Fibroblast of pulmonary artery (primary cell): ENCODE measurements around the gene NEDD9.
A peak's percentile ranks its signal among the peaks of the same experiment; 100 is the strongest.

ENCODE experiments used
- DNase-seq: peaks from one replicate; pipeline ENCODE4 v3.0.0-alpha.2; 2010; ENCODE audit warnings: low read depth
- H3K4me3 ChIP-seq: replicated peaks from 2 replicates; pipeline ENCODE4 v1.5.1; 2011; ENCODE audit warnings: low read depth, mild to moderate bottlenecking, control low read depth, low read length, moderate library complexity
- TF ChIP-seq, protein P1 (sequence below): IDR thresholded peaks from 2 replicates; pipeline ENCODE4 v1.5.1; 2011; ENCODE audit warnings: mild to moderate bottlenecking, control low read depth, low read length, inconsistent platforms; ENCODE audit errors: missing control alignments

NEDD9 gene

DNA sequence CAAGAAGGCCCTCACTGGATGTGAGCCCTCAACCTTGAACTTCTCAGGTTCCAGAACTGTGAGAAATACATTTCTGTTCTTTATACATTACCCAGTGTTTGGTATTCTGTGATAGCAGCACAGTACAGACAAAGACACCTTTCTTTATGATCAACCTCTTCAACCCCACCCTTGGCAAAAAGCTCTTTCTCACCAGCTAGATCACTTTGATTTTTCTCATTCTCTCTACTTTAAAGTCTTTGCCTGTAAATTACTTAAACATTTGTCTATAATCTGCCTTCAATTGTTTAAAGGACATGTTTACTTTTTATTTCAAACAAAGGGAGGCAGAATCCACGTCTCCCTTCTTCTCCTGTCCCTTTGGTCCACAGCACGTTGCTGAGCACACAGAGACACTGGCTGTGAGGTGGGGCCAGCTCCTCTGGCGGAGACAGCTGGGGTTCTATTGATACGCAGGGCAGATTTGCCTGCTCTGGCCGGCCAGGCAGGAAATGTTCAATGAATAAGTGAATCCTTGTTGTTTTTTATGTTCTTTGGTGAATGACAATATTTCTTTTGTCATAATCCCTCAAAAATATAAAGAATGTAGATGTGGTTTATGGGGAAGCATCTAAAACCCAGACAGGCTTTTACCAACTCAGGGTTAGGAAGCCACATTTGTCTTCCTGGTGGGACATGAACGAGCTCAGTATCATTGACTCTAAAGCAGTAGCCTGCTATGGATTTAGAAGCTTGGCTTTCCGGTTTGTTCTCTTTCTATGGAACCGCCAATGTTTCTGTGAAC lies 52.9 kb downstream of the NEDD9 start:
- TF ChIP-seq, protein P1, sequence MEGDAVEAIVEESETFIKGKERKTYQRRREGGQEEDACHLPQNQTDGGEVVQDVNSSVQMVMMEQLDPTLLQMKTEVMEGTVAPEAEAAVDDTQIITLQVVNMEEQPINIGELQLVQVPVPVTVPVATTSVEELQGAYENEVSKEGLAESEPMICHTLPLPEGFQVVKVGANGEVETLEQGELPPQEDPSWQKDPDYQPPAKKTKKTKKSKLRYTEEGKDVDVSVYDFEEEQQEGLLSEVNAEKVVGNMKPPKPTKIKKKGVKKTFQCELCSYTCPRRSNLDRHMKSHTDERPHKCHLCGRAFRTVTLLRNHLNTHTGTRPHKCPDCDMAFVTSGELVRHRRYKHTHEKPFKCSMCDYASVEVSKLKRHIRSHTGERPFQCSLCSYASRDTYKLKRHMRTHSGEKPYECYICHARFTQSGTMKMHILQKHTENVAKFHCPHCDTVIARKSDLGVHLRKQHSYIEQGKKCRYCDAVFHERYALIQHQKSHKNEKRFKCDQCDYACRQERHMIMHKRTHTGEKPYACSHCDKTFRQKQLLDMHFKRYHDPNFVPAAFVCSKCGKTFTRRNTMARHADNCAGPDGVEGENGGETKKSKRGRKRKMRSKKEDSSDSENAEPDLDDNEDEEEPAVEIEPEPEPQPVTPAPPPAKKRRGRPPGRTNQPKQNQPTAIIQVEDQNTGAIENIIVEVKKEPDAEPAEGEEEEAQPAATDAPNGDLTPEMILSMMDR, result no peak
- no peak overlapping the region for H3K4me3 ChIP-seq
- DNase-seq, result no peak

DNA sequence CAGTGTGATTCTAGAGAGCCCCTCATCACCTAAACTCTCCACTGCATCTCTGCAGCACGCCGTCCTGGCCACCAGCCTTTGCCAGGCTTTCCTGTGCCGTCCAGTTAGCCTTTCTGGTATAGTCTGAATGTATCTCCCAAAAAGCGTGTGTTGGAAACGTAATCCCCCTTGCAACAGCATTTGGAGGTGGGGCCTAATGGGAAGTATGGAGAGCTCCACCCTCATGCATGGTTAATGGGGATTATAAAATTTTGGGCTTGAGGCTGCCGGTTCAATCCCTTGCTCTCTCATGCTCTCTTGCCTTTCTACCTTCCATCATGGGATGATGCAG lies 53.4 kb downstream of the NEDD9 start:
- no peak for DNase-seq
- TF ChIP-seq, protein P1, result no peak
- no peak overlapping the region for H3K4me3 ChIP-seq

DNA sequence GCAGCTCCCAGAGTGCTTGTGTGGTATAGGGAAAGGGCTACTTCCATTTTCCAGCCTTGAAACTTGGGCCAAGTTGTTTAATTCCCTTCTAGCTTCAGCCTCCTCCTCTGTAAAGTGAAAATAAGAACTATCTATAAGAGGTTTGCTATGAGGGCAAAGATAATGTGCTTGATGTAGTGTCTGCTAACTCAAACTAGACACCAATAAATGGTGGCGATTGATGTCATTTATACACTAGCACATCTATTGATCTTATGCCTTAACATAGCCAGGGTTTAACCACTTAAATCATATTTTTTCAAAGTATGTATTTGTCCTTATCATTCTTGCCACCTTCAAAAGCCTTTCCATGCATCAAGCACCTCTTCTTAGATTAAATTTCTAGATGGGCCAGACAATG lies 55.2 kb downstream of the NEDD9 start:
- no peak for DNase-seq
- no peak overlapping the region for H3K4me3 ChIP-seq
- TF ChIP-seq, protein P1, result no peak

DNA sequence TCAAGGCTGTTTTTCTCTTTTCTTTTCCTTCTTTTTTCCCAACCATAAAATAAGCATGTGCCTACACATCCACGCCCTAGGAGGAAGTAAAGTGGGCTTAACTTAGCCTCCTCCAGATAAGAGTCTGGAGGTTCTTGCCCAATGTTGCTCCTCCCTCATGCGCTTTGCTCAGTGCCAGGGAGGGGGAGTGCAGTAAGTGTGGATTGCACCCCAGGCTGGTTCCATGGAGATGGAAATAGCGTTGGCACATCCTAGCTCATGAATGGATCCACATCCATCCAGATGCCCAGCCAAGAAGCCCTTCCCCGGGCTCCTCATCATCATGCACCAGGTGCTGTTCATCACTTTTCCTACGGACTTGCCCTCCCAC lies 58.2 kb downstream of the NEDD9 start:
- no peak for DNase-seq
- H3K4me3 ChIP-seq, result no peak overlapping the region
- TF ChIP-seq, protein P1, result no peak

DNA sequence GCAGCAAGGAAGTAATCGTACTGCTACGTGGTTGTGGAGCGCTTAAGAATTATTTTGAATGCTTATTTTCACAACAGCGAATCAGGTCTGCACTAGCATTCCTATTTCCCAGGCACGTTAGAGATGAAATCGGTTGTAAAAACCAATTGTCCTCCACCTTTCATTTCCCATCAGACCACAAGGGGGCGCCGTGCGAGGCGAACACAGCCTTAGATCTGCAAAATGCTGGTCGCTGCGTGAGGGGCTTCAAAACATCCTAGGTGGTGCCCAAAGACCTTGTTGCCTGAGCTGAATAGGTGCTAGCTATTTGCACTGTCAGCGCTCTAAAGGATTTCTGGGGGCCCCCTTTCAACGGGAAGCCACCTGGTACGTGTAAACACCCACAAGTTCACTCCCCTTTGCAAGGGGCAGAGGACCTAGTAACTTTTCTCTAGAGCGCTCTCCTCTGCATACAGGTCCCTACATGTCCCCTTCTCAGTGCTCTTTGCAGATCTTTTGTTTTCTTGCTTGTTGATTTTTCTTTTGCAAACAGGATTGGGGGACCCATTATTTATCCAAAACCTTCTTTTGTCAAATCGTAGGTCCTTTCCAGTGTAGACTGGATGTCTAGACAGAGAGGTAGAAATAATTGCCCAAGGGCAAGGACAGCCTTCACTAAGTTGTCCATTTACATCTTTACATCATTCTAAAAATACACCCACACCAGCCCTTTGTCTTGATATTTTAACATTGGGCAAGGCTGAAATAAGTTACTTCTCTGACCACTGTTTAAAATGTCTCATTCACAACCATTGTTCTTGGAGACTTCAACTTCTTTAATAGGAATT lies 59.8 kb downstream of the NEDD9 start:
- TF ChIP-seq, protein P1, result peak; percentile 81
- no peak overlapping the region for H3K4me3 ChIP-seq
- peak; percentile 60 for DNase-seq

DNA sequence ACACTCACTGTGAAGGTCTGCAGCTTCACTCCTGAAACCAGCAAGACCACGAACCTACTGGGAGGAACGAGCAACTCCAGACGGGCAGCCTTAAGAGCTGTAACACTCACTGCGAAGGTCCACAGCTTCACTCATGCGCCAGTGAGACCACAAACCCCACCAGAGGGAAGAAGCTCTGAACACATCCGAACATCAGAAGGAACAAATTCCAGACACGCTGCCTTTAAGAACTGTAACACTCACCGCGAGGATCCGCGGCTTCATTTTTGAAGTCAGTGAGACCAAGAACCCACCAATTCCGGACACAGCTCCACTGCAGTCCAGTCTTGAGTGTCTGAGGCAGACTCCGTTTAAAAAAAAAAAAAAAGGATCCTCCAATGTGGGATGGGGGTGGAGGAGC lies 60.5 kb downstream of the NEDD9 start:
- TF ChIP-seq, protein P1, result no peak
- H3K4me3 ChIP-seq, result no peak overlapping the region
- no peak for DNase-seq
